Activated naive CD8-positive, alpha-beta T cell treated with anti-CD3 and anti-CD28 coated beads, Interleukin-2, amount 50 U/mL, for 16 hours (primary cell): ENCODE measurements around the gene RNF32.
"Not testable (repeated sequence)": the region's sequence is repeated elsewhere in the genome, so short reads cannot be mapped to it uniquely, and the experiment has no call there.

Experiments used
- DNase-seq: peaks from one replicate; pipeline ENCODE4 v3.0.0-alpha.2; 2020; ENCODE audit warnings: low read depth, low spot score

The RNF32 gene

GRCh38 chr7:156614434-156615264 is 25.9 kb upstream of the RNF32 start:
- DNase-seq = no peak

GRCh38 chr7:156616269-156617202 is 24.0 kb upstream of the RNF32 start:
- no peak for DNase-seq

GRCh38 chr7:156617215-156617614 is 23.4 kb upstream of the RNF32 start:
- DNase-seq = no peak

GRCh38 chr7:156618078-156618779 is 22.3 kb upstream of the RNF32 start:
- DNase-seq = no peak

GRCh38 chr7:156618780-156619367 is 21.7 kb upstream of the RNF32 start:
- DNase-seq = no peak

- not testable (repeated sequence) for DNase-seq
Measured at GRCh38 chr7:156619488-156620290, 20.9 kb upstream of the RNF32 start.

- no peak for DNase-seq
Measured at GRCh38 chr7:156620291-156620675, 20.3 kb upstream of the RNF32 start.

GRCh38 chr7:156621652-156622051 is 18.9 kb upstream of the RNF32 start:
- no peak for DNase-seq

GRCh38 chr7:156625580-156625979 is 15.0 kb upstream of the RNF32 start:
- no peak for DNase-seq

- DNase-seq = no peak
Measured at GRCh38 chr7:156626220-156626895, 14.2 kb upstream of the RNF32 start.

- DNase-seq = no peak
Measured at GRCh38 chr7:156628562-156628961, 12.0 kb upstream of the RNF32 start.

- no peak for DNase-seq
Measured at GRCh38 chr7:156629873-156630272, 10.7 kb upstream of the RNF32 start.

- DNase-seq = no peak
Measured at GRCh38 chr7:156634117-156634516, 6.5 kb upstream of the RNF32 start.

GRCh38 chr7:156635529-156636385 is 4.8 kb upstream of the RNF32 start:
- DNase-seq = no peak

GRCh38 chr7:156637093-156637492 is 3.5 kb upstream of the RNF32 start:
- DNase-seq = not testable (repeated sequence)

- DNase-seq = no peak
Measured at GRCh38 chr7:156638443-156639077, 2.0 kb upstream of the RNF32 start.

- no peak for DNase-seq
Measured at GRCh38 chr7:156639426-156640256, 933 bp upstream of the RNF32 start.
